Superior temporal gyrus (tissue), 1 donor: ENCODE results near the gene SHROOM3.

ENCODE experiments used
- DNase-seq: peaks from one replicate; pipeline ENCODE4 v3.0.0-alpha.2; 2016; ENCODE audit errors: extremely low spot score

Gene SHROOM3

DNA sequence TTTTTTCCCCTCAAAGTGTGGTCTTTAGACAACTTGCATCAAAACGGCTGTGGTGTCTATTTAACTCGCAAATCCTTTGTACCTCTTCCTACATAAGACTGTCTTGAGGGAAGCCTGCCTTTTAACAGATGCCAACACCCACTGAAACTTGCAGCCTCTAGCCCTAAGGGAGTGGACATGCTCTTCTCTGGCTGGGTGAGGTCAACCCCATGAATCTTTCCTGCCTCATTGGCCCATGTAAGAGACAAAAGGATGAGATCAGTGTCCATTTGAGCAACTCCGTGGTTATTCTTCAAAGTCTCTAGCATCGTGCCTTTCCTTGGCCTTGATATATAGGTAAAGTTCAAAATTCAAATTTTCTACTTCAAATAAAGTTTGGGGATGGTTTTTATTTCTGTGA is 134.7 kb downstream of the SHROOM3 start:
- DNase-seq = no peak

- DNase-seq = no peak
Measured at GRCh38 chr4:76570141-76570973, 135.3 kb downstream of the SHROOM3 start.

GRCh38 chr4:76571274-76571673 is 136.2 kb downstream of the SHROOM3 start:
- no peak for DNase-seq

- DNase-seq = no peak
Measured at GRCh38 chr4:76572224-76572623, 137.2 kb downstream of the SHROOM3 start.

GRCh38 chr4:76576824-76577223 is 141.8 kb downstream of the SHROOM3 start:
- no peak for DNase-seq

DNA sequence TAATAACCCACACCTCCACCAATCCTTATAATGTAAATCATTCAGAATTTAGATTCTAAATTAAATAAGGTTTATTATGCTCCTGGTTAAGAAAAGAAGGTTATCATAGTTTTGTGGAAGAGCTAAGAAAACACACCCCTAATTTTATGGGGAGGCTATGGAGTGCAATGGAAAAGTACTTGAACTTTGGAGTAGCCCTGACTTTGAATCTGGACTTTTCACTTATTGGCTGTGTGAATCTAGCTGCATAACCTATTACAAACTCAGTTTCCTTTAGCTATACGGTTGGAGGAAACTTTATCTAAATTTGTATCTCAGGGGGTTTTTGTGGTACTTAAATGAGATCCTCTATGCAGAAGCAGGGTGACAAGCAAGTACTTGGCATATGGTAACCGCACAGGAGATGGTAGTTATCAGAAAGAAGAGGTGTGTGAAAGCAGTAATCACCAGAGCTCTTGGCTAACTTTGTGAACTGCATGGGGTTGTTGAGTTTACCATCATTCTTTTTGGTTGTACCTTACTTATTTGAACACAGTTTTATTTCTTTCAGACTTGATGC is 143.1 kb downstream of the SHROOM3 start:
- DNase-seq = no peak

DNA sequence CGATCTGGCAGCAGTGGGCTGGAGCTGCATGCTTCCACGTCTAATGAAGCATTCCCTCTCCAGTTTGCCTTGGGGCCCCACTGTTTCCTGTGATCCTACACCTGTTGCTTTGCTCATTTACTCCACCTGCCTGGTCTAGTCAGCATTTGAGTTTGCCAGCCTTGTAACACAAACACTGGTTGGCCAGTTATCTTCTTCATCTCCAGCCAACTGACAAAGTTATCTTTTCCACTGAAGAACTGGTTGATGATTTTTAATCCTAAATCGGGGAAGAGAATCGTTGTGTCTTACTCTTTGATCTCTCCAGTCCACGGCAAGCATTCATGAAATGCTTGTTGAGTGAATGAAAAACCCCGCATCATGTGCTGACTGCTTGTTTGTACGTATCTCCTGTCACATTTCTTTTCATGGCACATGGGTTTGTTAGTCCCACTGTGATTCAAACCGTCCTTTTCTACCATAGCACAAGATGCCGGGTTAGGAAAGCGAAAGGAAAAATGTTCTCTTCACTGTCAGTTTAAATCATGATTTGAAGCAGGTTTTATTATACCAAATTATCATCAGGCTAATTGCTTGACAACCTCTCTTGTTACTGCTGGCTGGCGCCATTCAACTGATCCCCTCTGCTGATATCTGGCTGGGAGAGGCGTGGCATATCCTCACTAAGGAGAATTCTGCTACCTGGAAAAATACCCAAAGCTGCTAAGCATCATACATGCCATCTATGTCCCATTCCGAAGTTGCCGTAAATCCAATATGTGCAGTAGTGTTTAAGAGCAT is 144.8 kb downstream of the SHROOM3 start:
- no peak for DNase-seq

DNA sequence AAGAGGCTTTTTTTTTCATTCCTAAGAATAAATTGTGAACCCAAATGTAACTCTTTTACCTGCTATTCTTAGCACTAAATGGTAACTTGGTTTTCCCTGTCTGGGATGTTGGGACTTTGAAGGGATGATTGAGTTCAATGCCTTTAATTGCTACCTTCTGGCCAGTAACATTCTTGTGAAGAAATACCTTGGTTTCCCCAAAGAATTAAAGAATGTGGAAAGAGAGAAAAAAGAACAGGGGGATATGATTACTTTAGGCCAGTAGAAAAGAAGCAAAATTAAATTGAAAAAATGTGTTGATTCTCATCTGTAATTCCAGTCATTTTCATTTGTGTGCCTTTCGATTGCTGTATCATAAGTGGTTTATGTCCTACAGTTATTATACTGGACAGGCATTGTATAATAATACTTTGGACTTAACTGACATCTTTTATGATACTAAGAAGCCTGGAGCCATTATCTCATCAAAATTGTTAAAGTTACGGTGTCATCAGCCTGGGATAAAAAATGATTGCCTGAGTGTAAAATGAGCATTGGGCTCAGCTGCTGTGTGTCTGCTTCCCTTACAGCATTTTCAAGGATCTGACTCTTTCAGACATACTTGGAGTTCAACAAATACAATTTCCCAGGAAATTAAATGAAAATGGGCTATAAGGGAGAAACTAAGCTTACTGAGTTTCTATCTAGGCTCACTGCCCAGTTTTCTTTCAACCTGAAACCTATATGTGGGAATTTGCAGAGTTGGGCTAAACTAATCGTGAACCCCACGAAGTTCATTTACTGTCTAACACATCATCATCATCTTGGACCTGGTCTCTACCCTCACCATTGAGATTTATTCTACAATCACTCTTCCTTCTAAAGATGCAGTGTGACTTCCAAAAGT is 146.3 kb downstream of the SHROOM3 start:
- no peak for DNase-seq

DNA sequence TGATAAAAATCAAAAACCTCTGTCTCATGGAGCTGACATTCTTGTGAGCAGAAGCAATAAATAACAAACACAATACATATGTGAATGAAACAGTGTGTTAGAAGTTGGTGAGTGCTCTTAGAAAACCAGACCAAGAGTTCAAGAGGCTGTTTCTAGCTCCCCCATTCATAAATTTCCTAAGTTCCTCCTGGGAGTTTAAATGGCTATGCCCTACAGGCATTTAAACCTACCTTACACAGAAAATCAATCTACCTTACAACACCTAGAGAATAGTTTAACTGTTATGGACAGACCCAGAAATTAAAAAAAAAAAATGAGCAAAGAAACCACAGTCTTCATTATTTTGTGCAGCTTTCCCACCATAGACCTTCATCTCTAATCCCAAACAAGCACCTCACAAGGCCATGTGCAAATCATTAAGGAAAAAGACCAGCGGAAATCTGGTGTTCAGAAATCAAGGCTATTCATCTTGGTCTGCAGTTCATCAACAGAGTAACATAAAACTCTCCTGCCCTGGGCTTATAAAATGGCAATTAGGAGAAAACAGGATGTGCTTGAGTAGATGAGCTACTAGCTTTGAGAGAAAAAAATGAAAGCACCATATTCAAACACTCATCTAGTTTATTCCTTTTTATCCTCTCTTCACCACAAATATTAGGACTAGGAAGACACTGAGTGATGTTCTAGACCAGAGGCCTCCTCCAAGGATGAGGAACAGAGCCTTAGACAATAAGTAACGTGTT is 147.2 kb downstream of the SHROOM3 start:
- no peak for DNase-seq

GRCh38 chr4:76582817-76583087 is 147.7 kb downstream of the SHROOM3 start:
- DNase-seq = no peak

DNA sequence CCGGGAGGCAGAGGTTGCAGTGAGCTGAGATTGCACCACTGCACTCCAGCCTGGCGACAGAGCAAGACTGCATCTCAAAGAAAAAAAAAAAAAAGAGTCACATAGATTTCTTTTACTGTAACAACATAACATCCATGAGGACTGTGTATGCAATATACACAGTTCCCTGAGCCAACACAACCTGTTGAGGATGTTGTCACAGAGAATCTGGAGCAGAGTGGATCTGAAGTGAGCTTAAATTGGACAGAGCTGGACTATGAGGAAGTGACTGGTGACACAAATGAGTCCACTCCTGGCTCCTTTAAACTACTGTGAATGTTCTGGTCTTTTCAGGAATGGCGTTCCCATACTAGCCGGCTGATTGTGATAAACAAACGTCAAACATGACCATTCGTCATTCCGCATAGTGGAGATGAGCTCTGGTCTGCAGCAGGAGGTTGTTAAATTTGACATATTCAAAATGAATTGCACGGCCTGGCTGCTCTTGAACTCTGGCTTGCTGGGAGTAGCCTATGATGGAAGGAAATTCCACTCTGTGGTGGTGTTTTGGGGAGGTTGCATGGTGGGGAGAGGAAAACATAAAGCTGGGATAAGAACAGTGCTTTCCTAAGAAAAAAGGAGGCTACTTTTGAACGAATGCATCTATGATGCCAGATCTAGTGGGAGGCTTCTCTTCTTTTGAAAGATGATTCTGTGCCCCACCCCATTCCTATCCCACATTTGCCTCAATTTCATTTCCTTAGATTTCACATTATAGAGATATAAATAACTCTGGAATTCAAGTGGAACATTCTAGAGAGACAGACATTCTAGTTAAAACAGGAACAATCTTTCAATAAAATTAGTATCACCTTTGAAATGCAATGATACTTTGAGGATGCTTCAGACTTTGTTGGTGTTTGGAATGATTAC is 149.5 kb downstream of the SHROOM3 start:
- no peak for DNase-seq

GRCh38 chr4:76585272-76585671 is 150.2 kb downstream of the SHROOM3 start:
- DNase-seq = no peak

DNA sequence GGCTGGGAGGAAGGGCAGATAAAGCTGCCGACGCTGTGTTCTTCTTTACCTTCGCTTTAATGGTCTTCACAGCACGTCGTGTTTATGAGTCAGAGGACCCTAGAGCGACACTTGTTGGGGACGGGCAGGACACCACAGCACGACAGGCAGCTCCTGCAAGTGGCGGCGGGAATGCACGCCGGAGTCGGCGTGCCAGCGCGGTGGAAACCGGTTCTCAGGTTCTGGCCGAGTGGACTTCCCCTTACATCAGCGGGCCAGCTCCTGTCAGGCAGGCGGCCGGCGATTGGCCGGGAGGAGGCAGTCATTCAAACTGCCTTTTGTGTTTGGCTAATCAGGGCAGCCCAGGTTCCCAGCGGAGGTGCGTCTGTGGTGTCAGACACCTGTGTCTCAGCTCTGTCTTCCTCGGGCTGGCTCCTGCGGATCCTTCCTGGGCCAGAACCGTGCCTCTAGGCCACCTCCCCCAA is 150.9 kb downstream of the SHROOM3 start:
- no peak for DNase-seq

- DNase-seq = no peak
Measured at GRCh38 chr4:76588274-76588673, 153.2 kb downstream of the SHROOM3 start.

GRCh38 chr4:76589402-76589801 is 154.4 kb downstream of the SHROOM3 start:
- no peak for DNase-seq

- DNase-seq = no peak
Measured at GRCh38 chr4:76589872-76590797, 155.1 kb downstream of the SHROOM3 start.

- DNase-seq = no peak
Measured at GRCh38 chr4:76590798-76591281, 155.8 kb downstream of the SHROOM3 start.

DNA sequence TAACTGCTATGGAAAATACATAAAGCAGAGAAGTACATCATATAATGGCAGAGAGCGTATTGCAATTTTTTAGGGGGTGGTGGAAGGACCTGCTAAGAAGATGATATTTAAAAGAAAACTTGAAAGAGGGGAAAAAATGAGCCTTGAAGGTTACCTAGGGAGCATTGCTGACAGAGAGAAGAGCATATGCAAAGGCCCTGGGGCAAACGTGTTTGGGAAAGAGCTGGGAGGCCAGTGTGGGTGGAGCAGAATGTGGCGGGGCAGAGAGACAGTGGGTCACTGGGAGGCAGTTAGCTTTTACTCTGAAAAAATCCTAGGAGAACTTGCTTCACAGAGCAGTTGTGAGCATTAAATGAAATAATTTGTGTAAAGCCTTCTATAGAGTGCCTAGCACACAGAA is 157.0 kb downstream of the SHROOM3 start:
- DNase-seq = no peak

GRCh38 chr4:76592460-76592859 is 157.4 kb downstream of the SHROOM3 start:
- DNase-seq = no peak
